CD4-positive, alpha-beta T cell treated with Interleukin-17A for 1 hour (primary cell): Measurements from ENCODE around the gene RAB24.
"Not testable (repeated sequence)": the region's sequence is repeated elsewhere in the genome, so short reads cannot be mapped to it uniquely, and the experiment has no call there.

Source experiments
- DNase-seq: peaks from one replicate; pipeline ENCODE4 v3.0.0-alpha.2; 2020

Gene RAB24

GRCh38 chr5:177290816-177291596 is 12.5 kb downstream of the RAB24 start:
- DNase-seq, result no peak

GRCh38 chr5:177288191-177288590 is 15.3 kb downstream of the RAB24 start:
- no peak for DNase-seq

- no peak for DNase-seq
Measured at GRCh38 chr5:177276886-177277285, 26.6 kb downstream of the RAB24 start.

- DNase-seq, result no peak
Measured at GRCh38 chr5:177275883-177276282, 27.6 kb downstream of the RAB24 start.

GRCh38 chr5:177271113-177271512 is 32.4 kb downstream of the RAB24 start:
- DNase-seq, result no peak

GRCh38 chr5:177270653-177271052 is 32.9 kb downstream of the RAB24 start:
- no peak for DNase-seq

GRCh38 chr5:177269976-177270375 is 33.5 kb downstream of the RAB24 start:
- no peak for DNase-seq

- DNase-seq, result no peak
Measured at GRCh38 chr5:177269232-177269895, 34.2 kb downstream of the RAB24 start.

- DNase-seq, result no peak
Measured at GRCh38 chr5:177265395-177265794, 38.1 kb downstream of the RAB24 start.

- DNase-seq, result no peak
Measured at GRCh38 chr5:177264178-177264577, 39.3 kb downstream of the RAB24 start.

- DNase-seq, result no peak
Measured at GRCh38 chr5:177261510-177261909, 42.0 kb downstream of the RAB24 start.

- DNase-seq, result no peak
Measured at GRCh38 chr5:177260961-177261360, 42.6 kb downstream of the RAB24 start.

GRCh38 chr5:177258711-177259110 is 44.8 kb downstream of the RAB24 start:
- not testable (repeated sequence) for DNase-seq

- no peak for DNase-seq
Measured at GRCh38 chr5:177256296-177256695, 47.2 kb downstream of the RAB24 start.

GRCh38 chr5:177253252-177253651 is 50.3 kb downstream of the RAB24 start:
- DNase-seq, result no peak
